AG09309 (cell line): ENCODE measurements around the gene TWIST2.
A peak's percentile ranks its signal among the peaks of the same experiment; 100 is the strongest.

Source experiments
- DNase-seq: peaks from one replicate; pipeline ENCODE4 v3.0.0-alpha.2; 2010; ENCODE audit warnings: low read depth
- H3K4me3 ChIP-seq: 2 replicates; pipeline ENCODE4 v1.5.1; 2011; ENCODE audit warnings: mild to moderate bottlenecking, low read depth, low read length, moderate library complexity; ENCODE audit not compliant: control insufficient read depth
- TF ChIP-seq, protein P1 (sequence below): IDR thresholded peaks from 2 replicates; pipeline ENCODE4 v1.5.1; 2011; ENCODE audit warnings: mild to moderate bottlenecking, low read depth, low read length, inconsistent platforms; ENCODE audit not compliant: insufficient read depth, control insufficient read depth; ENCODE audit errors: missing control alignments

Gene TWIST2

DNA sequence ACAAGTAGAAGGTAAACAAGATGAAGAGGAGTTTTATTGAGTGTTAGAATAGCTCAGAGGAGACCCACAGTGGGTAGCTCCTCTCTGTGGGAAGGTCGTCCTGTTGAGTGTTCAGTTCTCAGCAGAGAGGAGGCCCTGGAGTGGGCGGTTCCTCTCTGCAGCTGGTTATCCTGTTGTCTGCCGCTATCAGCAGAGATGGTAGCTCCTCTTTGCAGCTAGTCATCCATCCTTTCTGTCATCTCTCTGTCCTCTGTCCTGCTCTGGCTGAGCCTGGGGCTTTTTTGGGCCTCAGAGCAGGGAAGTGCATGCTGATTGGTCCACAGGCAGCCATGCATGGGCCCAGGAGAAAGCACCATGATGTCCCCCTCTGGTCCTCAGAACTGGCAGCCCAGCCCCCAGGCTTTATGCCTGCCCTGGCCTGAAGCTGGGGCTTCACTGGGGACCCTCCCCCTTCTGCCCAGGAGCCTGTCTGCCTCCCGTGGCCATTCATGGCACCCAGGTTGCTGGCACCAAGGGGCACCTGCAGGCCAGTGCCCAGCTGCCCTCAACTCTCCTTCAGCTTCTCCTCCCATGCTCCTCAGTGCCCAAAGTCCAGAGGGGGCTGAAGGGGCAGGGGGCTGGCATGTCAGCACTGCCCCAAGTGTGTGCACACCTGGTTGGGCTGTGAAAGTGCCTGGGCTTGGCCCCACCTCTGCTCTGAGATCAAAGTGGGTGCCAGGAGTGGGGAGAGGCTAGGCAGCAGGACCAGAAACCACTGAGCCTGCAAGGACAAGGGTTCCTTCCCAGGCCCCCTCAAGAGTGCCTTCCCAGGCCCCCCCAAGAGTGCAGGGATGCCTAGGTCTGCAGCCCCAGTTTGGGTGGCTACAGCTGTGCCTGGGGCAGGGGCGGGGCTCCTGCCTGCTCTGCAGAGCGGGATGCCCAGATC, 98.7 kb downstream of the TWIST2 start:
- TF ChIP-seq, protein P1, sequence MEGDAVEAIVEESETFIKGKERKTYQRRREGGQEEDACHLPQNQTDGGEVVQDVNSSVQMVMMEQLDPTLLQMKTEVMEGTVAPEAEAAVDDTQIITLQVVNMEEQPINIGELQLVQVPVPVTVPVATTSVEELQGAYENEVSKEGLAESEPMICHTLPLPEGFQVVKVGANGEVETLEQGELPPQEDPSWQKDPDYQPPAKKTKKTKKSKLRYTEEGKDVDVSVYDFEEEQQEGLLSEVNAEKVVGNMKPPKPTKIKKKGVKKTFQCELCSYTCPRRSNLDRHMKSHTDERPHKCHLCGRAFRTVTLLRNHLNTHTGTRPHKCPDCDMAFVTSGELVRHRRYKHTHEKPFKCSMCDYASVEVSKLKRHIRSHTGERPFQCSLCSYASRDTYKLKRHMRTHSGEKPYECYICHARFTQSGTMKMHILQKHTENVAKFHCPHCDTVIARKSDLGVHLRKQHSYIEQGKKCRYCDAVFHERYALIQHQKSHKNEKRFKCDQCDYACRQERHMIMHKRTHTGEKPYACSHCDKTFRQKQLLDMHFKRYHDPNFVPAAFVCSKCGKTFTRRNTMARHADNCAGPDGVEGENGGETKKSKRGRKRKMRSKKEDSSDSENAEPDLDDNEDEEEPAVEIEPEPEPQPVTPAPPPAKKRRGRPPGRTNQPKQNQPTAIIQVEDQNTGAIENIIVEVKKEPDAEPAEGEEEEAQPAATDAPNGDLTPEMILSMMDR = no peak
- no peak overlapping the region for H3K4me3 ChIP-seq

DNA sequence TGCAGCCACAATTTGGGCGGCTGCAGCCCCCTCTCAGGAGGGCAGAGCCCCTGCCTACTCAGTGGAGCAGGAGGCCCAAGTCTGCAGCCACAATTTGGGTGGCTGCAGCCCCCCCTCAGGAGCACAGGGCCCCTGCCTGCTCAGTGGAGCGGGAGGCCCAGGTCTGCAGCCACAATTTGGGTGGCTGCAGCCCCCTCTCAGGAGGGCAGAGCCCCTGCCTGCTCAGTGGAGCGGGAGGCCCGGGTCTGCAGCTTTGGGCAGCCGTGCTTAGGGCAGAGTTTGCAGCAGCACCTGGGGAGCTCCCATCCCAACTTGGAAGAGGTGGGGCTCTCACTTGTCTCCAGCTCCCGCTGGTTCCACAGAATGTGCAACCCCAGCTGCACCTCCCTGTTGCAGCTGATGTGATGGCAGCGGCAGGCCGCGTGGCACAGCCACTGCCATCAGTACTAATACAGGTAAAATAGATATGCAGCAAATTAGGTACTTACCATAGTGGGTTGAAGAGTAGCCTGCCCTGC, 99.4 kb downstream of the TWIST2 start:
- DNase-seq = no peak
- no peak overlapping the region for H3K4me3 ChIP-seq
- TF ChIP-seq, protein P1 = no peak

More for the DNA sequence above, 98.7 kb downstream of the TWIST2 start:
- DNase-seq = no peak

DNA sequence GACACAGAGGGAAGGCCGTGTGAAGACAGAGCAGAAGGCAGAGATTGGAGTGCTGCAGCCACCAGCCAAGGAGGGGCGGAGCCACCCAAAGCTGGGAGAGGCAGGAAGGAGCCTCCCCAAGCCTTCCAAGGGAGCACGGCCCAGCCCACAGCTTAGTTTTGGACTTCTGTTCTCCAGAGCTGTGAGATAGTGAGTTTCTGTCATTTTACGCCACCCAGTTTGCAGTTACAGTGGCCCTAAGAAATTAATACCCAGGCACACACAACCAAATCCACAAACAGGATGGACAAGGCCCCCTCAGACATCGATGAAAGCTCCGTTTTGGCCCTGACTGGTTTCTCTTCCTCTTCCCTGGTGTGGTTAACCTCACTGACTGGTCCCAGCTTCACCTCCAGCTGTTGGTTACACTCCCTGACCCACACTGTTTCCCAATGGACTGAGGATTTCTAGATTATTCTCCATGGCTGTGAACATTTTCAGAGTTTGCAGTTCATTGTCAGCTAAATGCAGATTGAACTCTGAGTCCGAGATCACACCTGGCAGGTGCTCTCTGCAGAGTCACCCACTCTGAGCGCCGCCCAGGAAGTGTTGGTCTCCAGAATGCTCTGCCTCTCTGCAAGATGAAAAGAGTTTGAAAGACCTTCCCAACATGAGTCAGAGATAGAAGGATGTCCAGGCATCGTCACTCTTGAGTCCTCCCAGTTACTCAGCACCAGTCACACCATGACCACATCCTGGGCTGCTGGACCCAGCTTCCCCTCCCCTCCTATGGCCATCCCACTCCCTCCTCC, 100.2 kb downstream of the TWIST2 start:
- peak; percentile 70 for DNase-seq
- H3K4me3 ChIP-seq = peak overlapping the region; percentile 7
- TF ChIP-seq, protein P1 = no peak

DNA sequence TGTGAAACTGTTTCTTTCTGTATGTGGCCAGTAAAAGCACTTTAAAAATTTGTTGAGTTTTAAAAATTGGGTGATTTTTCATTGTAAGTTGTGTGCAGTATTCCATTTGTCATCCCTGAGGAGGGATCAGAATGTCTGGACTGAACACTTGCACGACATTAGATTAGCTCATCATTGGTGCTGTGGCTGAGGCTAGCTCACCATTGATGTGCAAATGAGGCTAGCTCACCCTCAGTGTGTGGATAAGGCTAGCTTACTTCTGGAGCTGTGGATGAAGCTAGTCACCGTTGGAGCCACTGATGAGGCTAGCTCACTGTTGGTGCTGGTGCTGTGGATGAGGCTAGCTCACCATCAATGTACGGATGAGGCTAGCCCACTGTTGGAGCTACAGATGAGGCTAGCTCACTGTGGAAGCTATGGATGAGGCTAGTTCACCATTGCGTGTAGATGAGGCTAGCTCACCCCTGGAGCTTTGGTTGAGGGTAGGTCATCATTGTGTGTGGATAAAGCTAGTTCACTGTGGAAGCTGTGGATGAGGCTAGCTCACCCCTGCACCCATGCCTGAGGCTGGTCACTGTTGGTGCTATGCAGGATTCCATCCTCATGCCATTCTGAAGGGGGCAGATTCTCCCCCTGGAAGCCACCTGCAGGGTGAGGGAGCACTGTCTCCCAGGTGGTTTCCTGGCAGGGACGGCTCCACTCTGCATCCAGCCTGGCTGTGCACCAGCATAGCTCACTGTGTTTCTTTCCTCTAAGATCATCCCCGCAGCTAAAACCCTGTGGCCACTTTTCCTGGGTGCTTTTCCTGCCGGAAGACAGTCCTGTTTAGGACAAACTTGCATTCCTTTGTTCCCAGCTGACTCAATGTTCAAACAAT, 101.1 kb downstream of the TWIST2 start:
- DNase-seq = no peak
- TF ChIP-seq, protein P1 = no peak
- no peak overlapping the region for H3K4me3 ChIP-seq

DNA sequence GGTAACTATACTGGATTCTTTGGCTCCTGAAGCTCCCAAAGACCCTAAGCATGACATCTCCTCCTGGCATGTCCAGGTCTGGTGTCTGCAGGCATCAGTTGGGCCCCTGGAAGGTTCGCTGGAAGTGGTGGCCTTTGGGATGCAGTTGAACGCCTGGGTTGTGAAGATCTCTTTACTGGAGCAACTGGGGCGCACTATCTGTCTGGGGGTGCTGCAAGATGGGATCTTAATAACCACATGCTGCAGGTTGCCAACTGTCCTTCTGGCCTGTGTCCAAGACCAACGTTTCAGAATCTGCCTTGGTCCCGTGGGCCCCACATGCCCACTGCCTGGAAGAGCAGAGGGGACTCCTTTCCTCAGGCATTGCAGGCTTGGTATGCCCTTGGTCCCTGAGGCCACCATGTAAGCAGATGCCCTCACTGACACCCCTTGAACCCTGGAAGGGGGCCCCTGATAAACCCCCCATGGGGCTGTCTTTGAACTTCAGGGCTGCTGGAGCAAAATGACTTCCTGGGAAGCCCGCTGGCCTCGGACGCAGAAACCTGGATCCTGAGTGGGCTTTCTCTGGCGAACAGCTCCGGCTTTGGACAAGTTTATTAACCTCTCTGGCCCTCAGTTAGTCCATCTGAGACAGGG, 101.9 kb downstream of the TWIST2 start:
- TF ChIP-seq, protein P1 = no peak
- DNase-seq = no peak
- H3K4me3 ChIP-seq = no peak overlapping the region
